NB4 (cell line): Measurements from ENCODE around the gene PCGF1.

Experiments used
- CTCF ChIP-seq: IDR thresholded peaks from one replicate; pipeline ENCODE4 v1.5.1; 2012; ENCODE audit warnings: low read depth, low read length
- POLR2A ChIP-seq: IDR thresholded peaks from 2 replicates; pipeline ENCODE4 v1.6.1; 2011; ENCODE audit warnings: mild to moderate bottlenecking; ENCODE audit not compliant: insufficient read length; ENCODE audit errors: extremely low read depth
- TF ChIP-seq, protein P1 (sequence below): IDR thresholded peaks from 2 replicates; pipeline ENCODE4 v1.6.1; 2011; ENCODE audit warnings: low read depth, low read length

DNA sequence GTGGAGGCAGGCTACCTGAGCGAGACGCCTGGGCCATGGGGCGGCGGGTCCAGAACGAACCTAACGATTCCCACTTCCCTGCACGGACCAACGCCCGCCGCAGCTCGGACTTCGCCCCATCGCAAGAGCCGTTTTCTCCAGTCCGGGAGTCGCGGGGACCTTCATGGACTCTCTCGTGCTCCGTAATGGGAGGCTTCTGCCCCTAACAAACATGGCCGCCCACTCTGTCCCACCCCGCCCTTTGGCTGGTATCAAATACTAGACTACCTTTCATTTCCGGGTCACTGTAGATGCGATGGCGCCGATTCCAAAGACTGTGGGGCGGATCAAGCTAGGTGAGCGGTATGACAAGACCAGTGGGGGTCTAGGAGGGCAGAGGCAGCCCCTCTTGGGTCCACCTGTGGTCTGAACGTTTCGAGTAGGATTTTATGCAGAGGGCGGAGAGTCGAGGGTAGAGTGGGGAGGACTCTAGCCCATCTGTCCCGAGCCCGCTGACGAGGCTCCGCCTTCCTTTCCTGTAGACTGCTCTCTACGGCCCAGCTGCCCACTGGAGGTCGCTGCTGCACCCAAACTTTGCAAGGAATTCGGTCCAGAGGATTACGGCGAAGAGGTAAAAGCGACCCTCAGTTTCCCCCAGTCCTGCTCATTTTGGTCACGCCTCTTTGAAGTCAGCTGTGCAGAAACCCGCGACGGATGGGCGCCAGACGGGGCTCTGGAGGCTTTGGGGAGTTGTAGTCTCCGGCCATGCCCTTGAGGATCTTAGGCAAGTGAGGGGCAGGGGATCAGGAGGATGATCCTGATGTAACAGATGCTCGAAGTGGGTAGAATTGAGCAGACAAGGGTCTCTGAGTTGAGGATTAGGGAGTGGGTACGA is 24.5 kb downstream of the PCGF1 start, which contains the start of the genes CCDC142 and TTC31:
- TF ChIP-seq CTCF (peak; percentile 93), POLR2A (peak; percentile 55)
- TF ChIP-seq, protein P1, sequence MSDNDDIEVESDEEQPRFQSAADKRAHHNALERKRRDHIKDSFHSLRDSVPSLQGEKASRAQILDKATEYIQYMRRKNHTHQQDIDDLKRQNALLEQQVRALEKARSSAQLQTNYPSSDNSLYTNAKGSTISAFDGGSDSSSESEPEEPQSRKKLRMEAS: peak; percentile 17; the same call in 1 of the 2 replicates
